Coronary artery (tissue), 2 donors: ENCODE results near the gene DYNC1I2.

Experiments
- DNase-seq: peaks from one replicate; pipeline ENCODE4 v3.0.0-alpha.2; 2017; ENCODE audit warnings: low spot score
- H3K27ac ChIP-seq, 2 donors: fragments of 200-600 bp; sonication (generic); one replicate each; pipeline ENCODE4 v1.5.1; 2016 to 2019
- H3K4me3 ChIP-seq: fragments of 200-600 bp; sonication (generic); 2 replicates; pipeline ENCODE4 v1.5.1; 2016; ENCODE audit warnings: mild to moderate bottlenecking, moderate library complexity
- CTCF ChIP-seq: fragments of 200-600 bp; sonication (generic); IDR thresholded peaks from one replicate; pipeline ENCODE4 v1.5.1; 2019; ENCODE audit warnings: antibody characterized with exemption

The DYNC1I2 gene

GRCh38 chr2:171791361-171791760 is 104.1 kb downstream of the DYNC1I2 start:
- no peak overlapping the region for H3K4me3 ChIP-seq
- no peak overlapping the region for H3K27ac ChIP-seq
- TF ChIP-seq CTCF = no peak
- DNase-seq = no peak

- TF ChIP-seq CTCF = no peak
- no peak for DNase-seq
- H3K27ac ChIP-seq = no peak overlapping the region
- no peak overlapping the region for H3K4me3 ChIP-seq
Measured at GRCh38 chr2:171792157-171792556, 104.9 kb downstream of the DYNC1I2 start.

GRCh38 chr2:171792886-171793580 is 105.8 kb downstream of the DYNC1I2 start:
- no peak for DNase-seq
- no peak for TF ChIP-seq CTCF
- no peak overlapping the region for H3K27ac ChIP-seq
- no peak overlapping the region for H3K4me3 ChIP-seq

GRCh38 chr2:171793691-171794678 is 106.7 kb downstream of the DYNC1I2 start:
- no peak overlapping the region for H3K27ac ChIP-seq
- no peak for DNase-seq
- no peak for TF ChIP-seq CTCF
- H3K4me3 ChIP-seq = no peak overlapping the region

GRCh38 chr2:171794918-171795317 is 107.6 kb downstream of the DYNC1I2 start:
- TF ChIP-seq CTCF = no peak
- no peak for DNase-seq

More at GRCh38 chr2:171794918-171795317, 107.6 kb downstream of the DYNC1I2 start:
- no peak overlapping the region for H3K4me3 ChIP-seq
- no peak overlapping the region for H3K27ac ChIP-seq
